IMR-90 (cell line): ENCODE measurements around the gene CCNYL1.

Experiments
- FOS ChIP-seq: fragments of 150-350 bp; IDR thresholded peaks from 2 replicates; pipeline ENCODE4 v1.6.1; 2016; ENCODE audit warnings: low read depth, low read length
- MXI1 ChIP-seq: IDR thresholded peaks from 2 replicates; pipeline ENCODE4 v1.6.1; 2012; ENCODE audit warnings: low read depth, mild to moderate bottlenecking, low read length, moderate library complexity, borderline replicate concordance
- POLR2A ChIP-seq: IDR thresholded peaks from 2 replicates; pipeline ENCODE4 v1.6.1; 2012; ENCODE audit warnings: mild to moderate bottlenecking, low read depth, low read length
- TF ChIP-seq, protein P1 (sequence below): conservative IDR thresholded peaks from 2 replicates; pipeline ENCODE4 v1.5.1; 2012; ENCODE audit warnings: mild to moderate bottlenecking, low read depth, low read length, improper control_type of control experiment

DNA sequence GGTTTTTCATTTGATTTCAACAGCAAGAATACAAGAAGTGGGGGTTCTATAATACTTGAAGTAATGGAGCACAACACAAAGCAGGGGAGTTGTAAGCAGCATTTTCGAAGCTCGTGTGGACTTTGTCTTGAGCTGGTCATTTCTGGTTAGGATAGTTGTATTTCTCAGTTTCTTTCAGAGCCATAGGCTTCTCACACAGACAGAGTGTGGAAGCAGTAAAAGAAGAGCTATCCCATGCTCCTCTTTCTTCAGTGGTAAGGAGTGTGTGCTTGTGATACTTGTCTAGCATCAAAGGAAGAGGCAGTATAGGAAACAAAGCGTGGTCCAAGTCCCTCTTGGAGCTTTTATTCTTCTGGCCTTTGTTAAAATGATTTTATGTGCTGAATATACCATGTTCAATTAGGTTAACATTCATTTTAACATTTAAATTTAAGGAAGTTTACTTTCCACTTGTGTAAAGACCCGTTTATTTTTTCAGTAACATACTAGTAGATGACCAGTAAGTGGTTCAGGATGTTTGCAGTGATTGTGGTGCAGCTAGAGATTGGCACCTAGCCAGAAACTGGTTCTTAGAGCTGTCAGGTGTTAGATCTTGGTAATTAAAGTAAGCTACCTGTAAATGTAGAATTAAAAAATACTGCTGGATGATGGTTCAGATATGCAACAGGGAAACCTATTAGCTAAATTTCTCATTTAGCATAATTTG lies 14.6 kb downstream of the CCNYL1 start:
- TF ChIP-seq, protein P1, sequence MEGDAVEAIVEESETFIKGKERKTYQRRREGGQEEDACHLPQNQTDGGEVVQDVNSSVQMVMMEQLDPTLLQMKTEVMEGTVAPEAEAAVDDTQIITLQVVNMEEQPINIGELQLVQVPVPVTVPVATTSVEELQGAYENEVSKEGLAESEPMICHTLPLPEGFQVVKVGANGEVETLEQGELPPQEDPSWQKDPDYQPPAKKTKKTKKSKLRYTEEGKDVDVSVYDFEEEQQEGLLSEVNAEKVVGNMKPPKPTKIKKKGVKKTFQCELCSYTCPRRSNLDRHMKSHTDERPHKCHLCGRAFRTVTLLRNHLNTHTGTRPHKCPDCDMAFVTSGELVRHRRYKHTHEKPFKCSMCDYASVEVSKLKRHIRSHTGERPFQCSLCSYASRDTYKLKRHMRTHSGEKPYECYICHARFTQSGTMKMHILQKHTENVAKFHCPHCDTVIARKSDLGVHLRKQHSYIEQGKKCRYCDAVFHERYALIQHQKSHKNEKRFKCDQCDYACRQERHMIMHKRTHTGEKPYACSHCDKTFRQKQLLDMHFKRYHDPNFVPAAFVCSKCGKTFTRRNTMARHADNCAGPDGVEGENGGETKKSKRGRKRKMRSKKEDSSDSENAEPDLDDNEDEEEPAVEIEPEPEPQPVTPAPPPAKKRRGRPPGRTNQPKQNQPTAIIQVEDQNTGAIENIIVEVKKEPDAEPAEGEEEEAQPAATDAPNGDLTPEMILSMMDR = no peak
- TF ChIP-seq FOS = no peak
- TF ChIP-seq POLR2A = no peak
- no peak for TF ChIP-seq MXI1
